Measurements from ENCODE around the gene LAMA4. TPM values are rescaled to one million over a fixed set of nuclear protein-coding genes. Genes with fewer than 3 reads are reported as not detected.
"Not testable (repeated sequence)": the region's sequence is repeated elsewhere in the genome, so short reads cannot be mapped to it uniquely, and the experiment has no call there.

The LAMA4 gene
- total and polyA plus RNA-seq, 2 of the 13 experiments (the other 11 are each of a cell fraction or from before 2014, with no cell fraction given), result not detected

DNA sequence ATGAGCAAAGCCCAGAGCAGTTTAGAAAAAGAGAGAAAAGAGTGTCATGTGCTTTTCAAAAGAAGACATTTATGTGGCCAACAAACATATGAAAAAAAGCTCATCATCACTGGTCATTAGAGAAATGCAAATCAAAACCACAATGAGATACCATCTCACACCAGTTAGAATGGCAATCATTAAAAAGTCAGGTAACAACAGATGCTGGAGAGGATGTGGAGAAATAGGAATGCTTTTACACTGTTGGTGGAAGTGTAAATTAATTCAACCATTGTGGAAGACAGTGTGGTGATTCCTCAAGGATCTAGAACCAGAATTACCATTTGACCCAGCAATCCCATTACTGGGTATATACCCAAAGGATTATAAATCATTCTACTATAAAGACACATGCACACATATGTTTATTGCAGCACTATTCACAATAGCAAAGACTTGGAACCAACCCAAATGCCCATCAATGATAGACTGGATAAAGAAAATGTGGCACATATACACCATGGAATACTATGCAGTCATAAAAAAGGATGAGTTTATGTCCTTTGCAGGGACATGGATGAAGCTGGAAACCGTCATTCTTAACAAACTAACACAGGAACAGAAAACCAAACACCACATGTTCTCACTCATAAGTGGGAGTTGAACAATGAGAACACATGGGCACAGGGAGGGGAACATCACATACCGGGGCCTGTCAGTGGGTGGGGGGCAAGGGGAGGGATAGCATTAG is 54.0 kb downstream of the LAMA4 start:
- peaks cover 16% of the 10 kb centered on the region for H3K4me1 ChIP-seq (ENCODE audit: insufficient read depth, low read length)
- FAIRE-seq; BruUV-seq (replicated peaks); H3K4me2 ChIP-seq (ENCODE audit: low read depth, low read length); CTCF ChIA-PET (ENCODE audit: low intra/inter-chr PET ratio, low total read pairs); H3K27me3 ChIP-seq (ENCODE audit: control insufficient read depth in 1 of 2, insufficient read depth in 2 of 2, low read length in 2 of 2); POLR2A ChIA-PET; H3K9me3 ChIP-seq (ENCODE audit: low read length); intact Hi-C loops (cut with micrococcal nuclease; ENCODE audit: unreplicated experiment); H3K79me2 ChIP-seq (ENCODE audit: insufficient read depth, low read length); H2AFZ ChIP-seq (ENCODE audit: low read length); H3K36me3 ChIP-seq (replicated peaks in 1 of 2; ENCODE audit: control insufficient read depth in 1 of 2, insufficient read depth in 2 of 2, low read length in 2 of 2); H3K4me3 ChIP-seq (replicated peaks in 1 of 3; ENCODE audit: insufficient read depth in 1 of 3, low read depth in 2 of 3, low read length in 3 of 3); H3K27ac ChIP-seq (ENCODE audit: extremely low read length, insufficient read depth, low read length); ATAC-seq; H3K9ac ChIP-seq (ENCODE audit: insufficient read depth, low read depth, low read length); DNase-seq (ENCODE audit: low spot score); in situ Hi-C loops (cut with HindIII; ENCODE audit: extremely low pct_ligation_motif_present, low pct_unique_long_range_greater_than_20kb); H4K20me1 ChIP-seq (ENCODE audit: insufficient read depth, low read length): not testable (repeated sequence)
- WGBS (ENCODE audit: low lambda C conversion rate), result 45% methylated on average over 2 of the region's 2 CpGs

DNA sequence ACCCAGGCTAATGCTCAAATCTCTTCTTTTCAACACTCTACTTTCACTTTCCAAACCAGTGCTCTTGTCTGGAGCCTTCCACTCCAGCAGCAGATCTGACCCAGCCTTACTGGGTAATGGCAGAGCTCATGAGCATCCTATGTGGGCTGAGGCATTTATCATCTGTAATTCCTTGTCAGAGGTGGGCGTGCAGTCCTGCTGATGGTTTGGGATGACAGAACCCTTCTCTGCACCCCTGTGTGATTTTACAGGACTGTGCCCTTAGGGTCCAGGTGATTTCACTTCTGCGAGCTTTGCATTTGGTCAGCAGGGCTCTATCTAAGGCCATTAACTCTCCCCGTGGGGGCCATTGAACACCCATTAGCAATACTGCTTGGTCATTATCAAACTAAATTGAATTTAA is 55.4 kb downstream of the LAMA4 start:
- Histone ChIP-seq H3K4me2 (ENCODE audit: low read depth, low read length) (no peak overlapping the region), H4K20me1 (ENCODE audit: insufficient read depth, low read length) (no peaks in the 10 kb centered on the region), H3K36me3 (replicated peaks in 1 of 2; ENCODE audit: control insufficient read depth in 1 of 2, insufficient read depth in 2 of 2, low read length in 2 of 2) (no peaks in the 10 kb centered on the region), H3K27ac (ENCODE audit: extremely low read length, insufficient read depth, low read length) (no peak overlapping the region), H3K9me3 (ENCODE audit: low read length) (no peaks in the 10 kb centered on the region), H3K4me1 (ENCODE audit: insufficient read depth, low read length) (peaks cover 15% of the 10 kb centered on the region), H3K27me3 (ENCODE audit: control insufficient read depth in 1 of 2, insufficient read depth in 2 of 2, low read length in 2 of 2) (no peaks in the 10 kb centered on the region; a peak in 1 of 5 replicates), H3K4me3 (replicated peaks in 1 of 3; ENCODE audit: insufficient read depth in 1 of 3, low read depth in 2 of 3, low read length in 3 of 3) (no peak overlapping the region), H2AFZ (ENCODE audit: low read length) (no peak overlapping the region), H3K79me2 (ENCODE audit: insufficient read depth, low read length) (no peaks in the 10 kb centered on the region), H3K9ac (ENCODE audit: insufficient read depth, low read depth, low read length) (no peak overlapping the region)
- FAIRE-seq (no peak), DNase-seq (ENCODE audit: low spot score) (no peak), ATAC-seq (no peak)
- ChIA-PET CTCF (ENCODE audit: low intra/inter-chr PET ratio, low total read pairs) (no interaction called here), POLR2A (no interaction called here)
- 25% methylated on average over 2 of the region's 3 CpGs for WGBS (ENCODE audit: low lambda C conversion rate)
- intact Hi-C loops (cut with micrococcal nuclease; ENCODE audit: unreplicated experiment), result no loop called here
- BruUV-seq (replicated peaks), result no TSS peak
- in situ Hi-C loops (cut with HindIII; ENCODE audit: extremely low pct_ligation_motif_present, low pct_unique_long_range_greater_than_20kb), result no loop called here
- TF ChIP-seq FOXJ3 (CRISPR knock-in tag; IDR thresholded peaks at IDR 0.05; ENCODE audit: borderline replicate concordance) (no peak), ZNF143 (CRISPR knock-in tag; IDR thresholded peaks at IDR 0.05) (no peak)
